Left colon (tissue), 2 donors: ENCODE results near the gene GALNT18. TPM values are rescaled to one million over a fixed set of nuclear protein-coding genes. Genes with fewer than 3 reads are reported as not detected.
A peak's percentile ranks its signal among the peaks of the same experiment; 100 is the strongest.

Experiments
- ATAC-seq: fragments of 200-7000 bp; cut with Tn5 transposase; one replicate; pipeline ENCODE4 v1.9.1; 2020; ENCODE audit warnings: mild to moderate bottlenecking, moderate library complexity
- DNase-seq, 2 donors: peaks; one replicate each; pipeline ENCODE4 v3.0.0-alpha.2; 2020
- intact Hi-C, 2 donors: fragments of 100-400 bp; cut with DNase I in 1 of 2; cut with micrococcal nuclease in 1 of 2; formaldehyde crosslinking; loops; one replicate each; pipeline versions ENCODE4 v1.11.2 to v1.14.0; 2022; cut with DNase I, micrococcal nuclease
- total RNA-seq, 2 donors: library from RNA; stranded (reverse); fragmentation: NEBNext Ultra II Directional; extraction: Animal tissue kit (Norgen Biotek cat#: 25700); gene quantifications; one replicate each; pipeline ENCODE4 v1.2.1, GENCODE V29; 2021
- donor health status: DM: no; HTN: no; CAD: no.
- donor health status: DM: yes; HTN: yes; CAD: no.

GALNT18 gene
- total RNA-seq, 2 donors from 2014 or later = 3.6 to 5.9 TPM

- intact Hi-C loops = no loop called here
- DNase-seq (no peak), ATAC-seq (peak; percentile 83)
Measured at GRCh38 chr11:11409901-11410300, 211.9 kb downstream of the GALNT18 start.

DNA sequence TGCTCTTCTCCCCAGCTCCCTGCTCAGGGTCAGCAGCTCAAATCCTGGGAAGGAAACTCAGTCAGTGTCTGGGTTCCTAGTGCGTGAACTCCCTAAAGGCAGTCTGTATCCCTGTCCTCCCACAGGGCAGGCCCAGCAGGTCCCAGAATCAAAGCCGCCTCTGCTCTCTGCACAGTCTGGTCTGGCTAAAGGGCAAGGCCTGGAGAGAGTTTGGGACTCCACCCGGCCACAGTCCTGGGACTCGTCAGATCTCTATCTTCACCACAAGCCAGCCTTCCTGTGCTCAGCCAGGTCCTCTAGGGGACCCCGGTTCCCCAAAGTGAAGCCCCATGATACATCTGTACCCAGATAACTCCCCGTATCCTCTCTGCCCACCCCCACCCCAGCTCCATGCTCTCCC, 212.6 kb downstream of the GALNT18 start:
- ATAC-seq = peak; percentile 58
- no peak for DNase-seq
- intact Hi-C loops = no loop called here

- ATAC-seq (no peak), DNase-seq (no peak)
- intact Hi-C loops = no loop called here
Measured at GRCh38 chr11:11408436-11409221, 213.2 kb downstream of the GALNT18 start.

DNA sequence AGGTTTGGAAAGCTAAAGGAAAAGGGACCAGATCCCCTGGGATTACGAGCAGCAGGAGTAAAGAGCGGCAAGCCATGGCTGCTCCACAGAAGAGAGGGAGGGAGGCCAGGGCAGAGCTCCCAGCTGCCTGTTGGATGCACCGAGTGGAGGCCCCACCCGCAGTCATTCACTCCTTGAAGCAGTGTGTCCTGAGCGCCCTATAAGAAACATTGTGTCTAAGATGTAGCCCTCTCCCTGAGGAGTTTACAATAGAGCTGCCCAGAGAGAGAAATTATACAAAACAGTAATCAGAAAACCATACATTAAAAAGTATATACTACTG, 214.1 kb downstream of the GALNT18 start:
- DNase-seq = no peak
- no peak for ATAC-seq
- intact Hi-C loops = no loop called here

GRCh38 chr11:11407065-11407762, 214.6 kb downstream of the GALNT18 start:
- ATAC-seq (peak; percentile 75), DNase-seq (peak in 1 of 2 donors; percentile 60)
- intact Hi-C loops = no loop called here

- ATAC-seq (no peak), DNase-seq (no peak)
- intact Hi-C loops = no loop called here
Measured at GRCh38 chr11:11406652-11407051, 215.2 kb downstream of the GALNT18 start.

DNA sequence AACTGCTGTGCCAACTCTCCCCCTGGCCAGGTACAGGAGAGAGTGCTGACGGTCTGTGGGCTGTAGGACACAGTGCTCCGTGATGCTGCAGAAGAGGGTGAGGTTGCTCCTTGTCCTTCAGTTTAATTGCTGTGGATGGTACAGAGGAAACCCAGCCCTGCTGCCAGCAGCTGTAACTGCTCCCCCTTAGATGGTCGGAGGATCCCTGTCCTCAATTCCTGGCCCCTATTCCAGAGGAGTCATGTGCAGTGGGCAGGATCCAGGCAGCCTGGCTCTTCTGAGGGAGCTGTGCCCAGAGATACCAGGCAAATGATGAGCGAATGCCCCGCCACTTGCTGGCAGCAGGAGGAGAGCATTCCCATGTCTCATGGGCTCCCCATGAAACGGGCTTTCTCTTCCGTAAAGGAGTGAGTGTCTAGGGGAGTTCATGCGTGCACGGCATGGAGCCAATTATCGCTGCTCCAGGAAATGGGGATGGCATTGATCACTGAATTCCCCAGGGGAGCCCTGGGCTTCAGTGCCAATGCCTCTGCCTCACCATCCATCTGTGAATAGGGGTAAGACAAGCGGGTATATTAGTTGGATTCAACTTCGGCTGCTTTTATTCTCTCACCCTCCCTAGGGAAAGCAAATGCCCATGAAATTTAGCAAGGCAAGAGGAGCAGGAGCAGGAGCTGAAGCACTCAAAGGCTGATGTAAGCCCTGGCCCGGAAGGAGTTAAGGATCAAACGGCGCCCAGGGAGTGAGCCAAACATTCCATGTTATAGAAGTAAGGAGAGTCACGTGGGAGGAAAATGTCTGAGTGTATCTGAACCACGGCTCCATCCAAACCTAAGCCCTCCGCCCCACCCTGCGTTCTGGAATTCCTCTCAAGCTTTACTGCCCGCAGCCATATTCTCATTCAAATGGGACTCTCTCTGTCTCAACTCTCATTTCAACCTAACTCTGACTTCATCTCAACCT, 217.8 kb downstream of the GALNT18 start:
- no peak for ATAC-seq
- intact Hi-C loops = no loop called here
- DNase-seq = peak in 1 of 2 donors; percentile 48

DNA sequence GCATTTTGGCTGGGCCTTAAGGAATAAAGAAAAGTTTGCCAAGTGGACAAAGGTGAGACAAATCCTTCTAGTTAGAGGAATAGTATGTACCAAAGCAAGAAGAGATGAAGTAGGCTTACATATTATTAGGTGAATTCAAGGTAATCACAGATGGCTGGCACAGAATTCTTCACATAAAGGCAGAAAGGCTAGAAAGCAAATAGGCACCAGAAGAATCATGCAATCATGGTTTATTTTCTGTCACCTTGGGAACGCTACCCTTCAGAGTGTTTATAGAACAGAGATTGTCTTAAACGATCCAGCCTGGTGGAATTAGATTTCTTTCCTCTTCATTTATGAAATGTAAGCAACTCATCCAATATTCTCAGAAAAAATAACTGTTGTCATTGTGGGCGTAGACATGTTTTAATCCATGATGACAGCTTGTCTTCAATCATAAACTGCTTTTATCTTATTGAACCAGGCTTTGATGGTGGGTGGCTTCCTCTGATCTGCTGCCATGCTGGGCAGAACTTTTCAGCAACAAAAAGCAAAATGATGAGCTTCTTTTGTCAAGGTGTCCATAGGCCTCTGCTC, 219.8 kb downstream of the GALNT18 start:
- intact Hi-C loops = no loop called here
- no peak for ATAC-seq
- DNase-seq = no peak

DNA sequence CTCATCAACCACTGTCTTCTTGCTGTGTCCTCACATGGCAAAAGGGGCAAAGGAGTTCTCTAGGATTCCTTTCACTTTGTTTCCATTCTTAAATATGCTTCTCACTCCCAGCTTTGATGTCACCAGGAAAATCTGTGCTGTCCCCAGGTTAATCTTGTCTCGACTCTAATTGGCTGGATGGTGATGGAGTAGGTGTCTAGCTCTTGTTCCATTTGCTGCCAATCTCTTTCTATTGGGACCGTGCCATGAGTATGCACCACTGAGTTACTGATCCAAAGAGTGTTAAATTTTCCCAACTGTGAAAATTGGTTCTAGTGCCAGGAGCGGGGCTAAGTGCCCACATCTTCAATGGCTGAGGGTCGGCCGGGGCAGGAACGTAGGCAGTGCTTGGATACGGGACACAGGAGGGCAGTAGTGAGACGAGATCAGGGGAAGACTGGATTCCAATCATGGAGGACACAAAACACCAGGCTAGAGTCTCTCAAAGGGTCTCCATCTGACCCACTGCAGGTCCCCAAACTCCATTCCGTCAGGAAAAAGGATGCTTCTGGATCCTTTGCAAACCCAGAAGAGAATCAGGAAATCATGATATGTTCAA, 221.1 kb downstream of the GALNT18 start:
- ATAC-seq (no peak), DNase-seq (no peak)
- intact Hi-C loops = no loop called here

- no peak for ATAC-seq
- intact Hi-C loops = no loop called here
- DNase-seq = no peak
Measured at GRCh38 chr11:11400121-11400520, 221.7 kb downstream of the GALNT18 start.

DNA sequence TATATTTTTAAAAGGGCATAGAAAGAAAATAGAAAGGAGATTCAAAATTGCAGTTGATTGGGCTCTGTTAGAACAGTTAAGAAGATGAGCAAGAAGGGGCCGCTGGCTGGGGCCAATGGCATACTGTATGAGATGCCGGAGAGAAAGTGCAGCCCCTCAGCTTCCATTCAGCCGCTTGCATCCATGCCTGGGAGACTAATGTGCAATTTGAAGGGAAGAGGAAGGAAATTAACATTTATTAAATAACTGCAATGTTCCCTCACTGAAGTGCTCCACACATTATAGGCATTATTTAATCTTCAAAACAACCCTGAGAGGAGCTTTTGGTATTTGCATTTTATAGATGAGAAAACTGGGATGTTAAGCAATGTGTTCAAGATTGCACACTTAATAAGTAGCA, 224.0 kb downstream of the GALNT18 start:
- no peak for ATAC-seq
- no peak for DNase-seq
- intact Hi-C loops = no loop called here

- no peak for DNase-seq
- ATAC-seq = no peak
- intact Hi-C loops = no loop called here
Measured at GRCh38 chr11:11397036-11397415, 224.8 kb downstream of the GALNT18 start.

GRCh38 chr11:11396301-11397035, 225.3 kb downstream of the GALNT18 start:
- DNase-seq = no peak
- intact Hi-C loops = no loop called here
- no peak for ATAC-seq

GRCh38 chr11:11395126-11395525, 226.7 kb downstream of the GALNT18 start:
- no peak for ATAC-seq
- intact Hi-C loops = no loop called here
- DNase-seq = no peak

GRCh38 chr11:11394241-11394640, 227.6 kb downstream of the GALNT18 start:
- DNase-seq (no peak), ATAC-seq (no peak)
- intact Hi-C loops = no loop called here

- intact Hi-C loops = no loop called here
Measured at GRCh38 chr11:11391796-11392463, 229.9 kb downstream of the GALNT18 start.

GRCh38 chr11:11391169-11391568, 230.6 kb downstream of the GALNT18 start:
- ATAC-seq (no peak), DNase-seq (no peak)
- intact Hi-C loops = no loop called here

More at GRCh38 chr11:11391796-11392463, 229.9 kb downstream of the GALNT18 start:
- DNase-seq (peak; percentile 42 to 55), ATAC-seq (peak; percentile 93)
